SH-SY5Y (cell line): Measurements from ENCODE around the gene PPME1.

Source experiments
- GATA2 ChIP-seq: IDR thresholded peaks from 2 replicates; pipeline ENCODE4 v1.6.1; 2011; ENCODE audit warnings: mild to moderate bottlenecking, low read depth, low read length
- GATA3 ChIP-seq: IDR thresholded peaks from 2 replicates; pipeline ENCODE4 v1.6.1; 2011; ENCODE audit warnings: low read depth, mild to moderate bottlenecking, low read length, moderate library complexity

Gene PPME1

GRCh38 chr11:74233683-74234082 lies 62.6 kb downstream of the PPME1 start:
- no peak for TF ChIP-seq GATA3
- no peak for TF ChIP-seq GATA2

GRCh38 chr11:74235121-74235520 lies 64.0 kb downstream of the PPME1 start:
- TF ChIP-seq GATA2, result no peak
- no peak for TF ChIP-seq GATA3

GRCh38 chr11:74237541-74237940 lies 66.5 kb downstream of the PPME1 start:
- no peak for TF ChIP-seq GATA3
- TF ChIP-seq GATA2, result no peak

- no peak for TF ChIP-seq GATA3
- TF ChIP-seq GATA2, result no peak
Observed at GRCh38 chr11:74238243-74238642, 67.2 kb downstream of the PPME1 start.

GRCh38 chr11:74248469-74248868 lies 77.4 kb downstream of the PPME1 start:
- TF ChIP-seq GATA2 (no peak), GATA3 (no peak)

- no peak for TF ChIP-seq GATA2
- TF ChIP-seq GATA3, result no peak
Observed at GRCh38 chr11:74249496-74249895, 78.4 kb downstream of the PPME1 start.

- TF ChIP-seq GATA3 (no peak), GATA2 (no peak)
Observed at GRCh38 chr11:74253361-74253760, 82.3 kb downstream of the PPME1 start.

GRCh38 chr11:74255741-74256375 lies 84.8 kb downstream of the PPME1 start:
- TF ChIP-seq GATA2, result no peak
- TF ChIP-seq GATA3, result no peak

- TF ChIP-seq GATA2, result no peak
- no peak for TF ChIP-seq GATA3
Observed at GRCh38 chr11:74256378-74257133, 85.5 kb downstream of the PPME1 start.

- no peak for TF ChIP-seq GATA2
- no peak for TF ChIP-seq GATA3
Observed at GRCh38 chr11:74257959-74258553, 87.0 kb downstream of the PPME1 start.

- no peak for TF ChIP-seq GATA2
- no peak for TF ChIP-seq GATA3
Observed at GRCh38 chr11:74262725-74263124, 91.6 kb downstream of the PPME1 start.

- TF ChIP-seq GATA3 (no peak), GATA2 (no peak)
Observed at GRCh38 chr11:74265256-74265655, 94.2 kb downstream of the PPME1 start.

GRCh38 chr11:74267014-74267413 lies 95.9 kb downstream of the PPME1 start:
- TF ChIP-seq GATA2 (no peak), GATA3 (no peak)

- TF ChIP-seq GATA2, result no peak
- no peak for TF ChIP-seq GATA3
Observed at GRCh38 chr11:74268456-74268855, 97.4 kb downstream of the PPME1 start.

- TF ChIP-seq GATA3 (no peak), GATA2 (no peak)
Observed at GRCh38 chr11:74269161-74269811, 98.2 kb downstream of the PPME1 start.

- no peak for TF ChIP-seq GATA2
- TF ChIP-seq GATA3, result no peak
Observed at GRCh38 chr11:74272276-74272675, 101.2 kb downstream of the PPME1 start.

GRCh38 chr11:74276581-74276980 lies 105.5 kb downstream of the PPME1 start:
- TF ChIP-seq GATA2 (no peak), GATA3 (no peak)
